HCT116 (cell line): ENCODE data around the gene RNF208.

Source experiments
- CEBPB ChIP-seq: IDR thresholded peaks from 2 replicates; pipeline ENCODE4 v1.6.1; 2012; ENCODE audit warnings: low read depth
- EZH2 ChIP-seq: fragments of 200-600 bp; sonication (generic); IDR thresholded peaks from 2 replicates; pipeline ENCODE4 v1.6.1; 2017; ENCODE audit warnings: antibody characterized with exemption, mixed run types
- EZH2phosphoT487 ChIP-seq: fragments of 200-600 bp; IDR thresholded peaks from 2 replicates; pipeline ENCODE4 v1.6.1; 2018; ENCODE audit warnings: antibody characterized with exemption, borderline replicate concordance
- JUND ChIP-seq: IDR thresholded peaks from 2 replicates; pipeline ENCODE4 v1.6.1; 2012
- POLR2A ChIP-seq: IDR thresholded peaks from 2 replicates; pipeline ENCODE4 v1.7.0; 2011; ENCODE audit warnings: borderline replicate concordance; ENCODE audit not compliant: insufficient read depth, insufficient read length; ENCODE audit errors: extremely low read depth
- POLR2AphosphoS5 ChIP-seq: IDR thresholded peaks from 2 replicates; pipeline ENCODE4 v1.6.1; 2011; ENCODE audit warnings: mild to moderate bottlenecking, low read depth, low read length, moderate library complexity
- RAD21 ChIP-seq: IDR thresholded peaks from 2 replicates; pipeline ENCODE4 v1.6.1; 2012; ENCODE audit warnings: low read depth, mild to moderate bottlenecking
- REST ChIP-seq: IDR thresholded peaks from 2 replicates; pipeline ENCODE4 v1.6.1; 2012; ENCODE audit warnings: low read depth
- ZNF274 ChIP-seq: fragments of 200-500 bp; sonication (Bioruptor generic); IDR thresholded peaks from 2 replicates; pipeline ENCODE4 v1.6.1; 2014; ENCODE audit warnings: mild to moderate bottlenecking, low read depth, low read length, inconsistent platforms
- TF ChIP-seq, protein P1 (sequence below), 3 experiments: fragments of 200-600 bp in 1 of 3; sonication (generic) in 1 of 3; IDR thresholded peaks in 2 of 3; conservative IDR thresholded peaks in 1 of 3; 2 replicates each; pipeline ENCODE4 v1.5.1; 2012 to 2017; ENCODE audit warnings: low read depth in 2 of 3, low read length in 2 of 3, antibody characterized with exemption in 1 of 3, borderline replicate concordance in 1 of 3, control low read depth in 1 of 3, mild to moderate bottlenecking in 1 of 3, mixed read lengths in 1 of 3, mixed run types in 1 of 3, moderate library complexity in 1 of 3; ENCODE audit not compliant: insufficient read depth in 1 of 3
- TF ChIP-seq, protein P2 (sequence below): IDR thresholded peaks from 2 replicates; pipeline ENCODE4 v1.6.1; 2012

- TF ChIP-seq CEBPB (no peak), EZH2 (no peak), POLR2AphosphoS5 (no peak), POLR2A (no peak), JUND (no peak), EZH2phosphoT487 (no peak), REST (no peak), RAD21 (no peak), ZNF274 (no peak)
- TF ChIP-seq, protein P1, sequence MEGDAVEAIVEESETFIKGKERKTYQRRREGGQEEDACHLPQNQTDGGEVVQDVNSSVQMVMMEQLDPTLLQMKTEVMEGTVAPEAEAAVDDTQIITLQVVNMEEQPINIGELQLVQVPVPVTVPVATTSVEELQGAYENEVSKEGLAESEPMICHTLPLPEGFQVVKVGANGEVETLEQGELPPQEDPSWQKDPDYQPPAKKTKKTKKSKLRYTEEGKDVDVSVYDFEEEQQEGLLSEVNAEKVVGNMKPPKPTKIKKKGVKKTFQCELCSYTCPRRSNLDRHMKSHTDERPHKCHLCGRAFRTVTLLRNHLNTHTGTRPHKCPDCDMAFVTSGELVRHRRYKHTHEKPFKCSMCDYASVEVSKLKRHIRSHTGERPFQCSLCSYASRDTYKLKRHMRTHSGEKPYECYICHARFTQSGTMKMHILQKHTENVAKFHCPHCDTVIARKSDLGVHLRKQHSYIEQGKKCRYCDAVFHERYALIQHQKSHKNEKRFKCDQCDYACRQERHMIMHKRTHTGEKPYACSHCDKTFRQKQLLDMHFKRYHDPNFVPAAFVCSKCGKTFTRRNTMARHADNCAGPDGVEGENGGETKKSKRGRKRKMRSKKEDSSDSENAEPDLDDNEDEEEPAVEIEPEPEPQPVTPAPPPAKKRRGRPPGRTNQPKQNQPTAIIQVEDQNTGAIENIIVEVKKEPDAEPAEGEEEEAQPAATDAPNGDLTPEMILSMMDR (IDR thresholded peaks at IDR 0.05 in 2 of 3, conservative IDR thresholded peaks at IDR 0.05 in 1 of 3; ENCODE audit: borderline replicate concordance in 1 of 3, insufficient read depth in 1 of 3, low read depth in 2 of 3, low read length in 2 of 3) = no peak
- TF ChIP-seq, protein P2, sequence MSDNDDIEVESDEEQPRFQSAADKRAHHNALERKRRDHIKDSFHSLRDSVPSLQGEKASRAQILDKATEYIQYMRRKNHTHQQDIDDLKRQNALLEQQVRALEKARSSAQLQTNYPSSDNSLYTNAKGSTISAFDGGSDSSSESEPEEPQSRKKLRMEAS = no peak
Observed at GRCh38 chr9:137194909-137195308, 27.1 kb downstream of the RNF208 start.
